GM12874 (cell line): Measurements from ENCODE around the gene KLHL17.

Experiments used
- TF ChIP-seq, protein P1 (sequence below): IDR thresholded peaks from 2 replicates; pipeline ENCODE4 v1.5.1; 2011; ENCODE audit warnings: low read depth, mild to moderate bottlenecking, control low read depth, low read length, moderate library complexity; ENCODE audit not compliant: insufficient read depth

The KLHL17 gene

GRCh38 chr1:966704-967300 lies 6.4 kb downstream of the KLHL17 start:
- TF ChIP-seq, protein P1, sequence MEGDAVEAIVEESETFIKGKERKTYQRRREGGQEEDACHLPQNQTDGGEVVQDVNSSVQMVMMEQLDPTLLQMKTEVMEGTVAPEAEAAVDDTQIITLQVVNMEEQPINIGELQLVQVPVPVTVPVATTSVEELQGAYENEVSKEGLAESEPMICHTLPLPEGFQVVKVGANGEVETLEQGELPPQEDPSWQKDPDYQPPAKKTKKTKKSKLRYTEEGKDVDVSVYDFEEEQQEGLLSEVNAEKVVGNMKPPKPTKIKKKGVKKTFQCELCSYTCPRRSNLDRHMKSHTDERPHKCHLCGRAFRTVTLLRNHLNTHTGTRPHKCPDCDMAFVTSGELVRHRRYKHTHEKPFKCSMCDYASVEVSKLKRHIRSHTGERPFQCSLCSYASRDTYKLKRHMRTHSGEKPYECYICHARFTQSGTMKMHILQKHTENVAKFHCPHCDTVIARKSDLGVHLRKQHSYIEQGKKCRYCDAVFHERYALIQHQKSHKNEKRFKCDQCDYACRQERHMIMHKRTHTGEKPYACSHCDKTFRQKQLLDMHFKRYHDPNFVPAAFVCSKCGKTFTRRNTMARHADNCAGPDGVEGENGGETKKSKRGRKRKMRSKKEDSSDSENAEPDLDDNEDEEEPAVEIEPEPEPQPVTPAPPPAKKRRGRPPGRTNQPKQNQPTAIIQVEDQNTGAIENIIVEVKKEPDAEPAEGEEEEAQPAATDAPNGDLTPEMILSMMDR, result no peak

DNA sequence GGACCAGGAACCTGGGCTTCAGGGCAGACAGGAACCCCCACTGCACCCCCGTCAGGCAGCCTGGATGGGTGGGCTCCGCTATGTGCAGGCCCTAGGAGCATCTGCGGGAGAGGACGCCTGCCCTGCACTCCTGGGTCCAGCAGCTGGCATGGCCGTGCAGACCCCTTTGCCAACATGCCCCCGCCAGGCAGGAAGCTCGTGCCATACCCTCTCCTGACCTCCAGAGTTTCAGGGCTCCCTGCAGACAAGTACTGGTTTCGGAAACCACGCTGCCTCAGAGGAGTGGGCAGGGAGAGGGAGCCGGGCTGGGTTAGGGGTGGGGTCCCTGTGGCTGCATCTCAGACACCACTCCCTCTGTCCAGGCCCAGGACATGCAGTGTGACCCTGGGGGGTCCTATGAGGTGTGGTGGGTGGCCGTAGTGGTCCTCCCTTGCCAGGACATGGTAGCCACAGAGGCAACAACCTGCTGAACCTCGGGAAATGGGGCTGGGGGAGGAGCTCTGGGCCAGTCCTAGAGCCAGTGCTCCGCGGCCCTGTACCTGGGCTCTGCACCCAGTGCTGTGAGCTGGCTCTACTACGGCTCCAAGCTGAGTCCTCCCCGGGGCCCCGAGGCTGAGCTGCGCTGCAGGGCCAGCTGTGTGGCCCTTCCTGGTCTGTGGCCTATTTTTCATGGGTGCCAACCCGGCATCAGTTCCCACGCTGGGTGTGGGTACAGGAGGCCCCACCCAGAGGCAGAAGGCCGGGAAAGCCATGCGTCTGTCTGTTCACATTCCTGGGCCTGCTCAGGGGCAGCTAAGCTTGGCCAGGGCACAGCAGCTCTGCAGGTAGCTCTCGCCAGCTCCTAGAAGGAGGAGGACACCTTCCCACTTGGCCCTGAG lies 7.3 kb downstream of the KLHL17 start:
- TF ChIP-seq, protein P1, result no peak

GRCh38 chr1:969260-969855 lies 9.0 kb downstream of the KLHL17 start:
- TF ChIP-seq, protein P1, result no peak

DNA sequence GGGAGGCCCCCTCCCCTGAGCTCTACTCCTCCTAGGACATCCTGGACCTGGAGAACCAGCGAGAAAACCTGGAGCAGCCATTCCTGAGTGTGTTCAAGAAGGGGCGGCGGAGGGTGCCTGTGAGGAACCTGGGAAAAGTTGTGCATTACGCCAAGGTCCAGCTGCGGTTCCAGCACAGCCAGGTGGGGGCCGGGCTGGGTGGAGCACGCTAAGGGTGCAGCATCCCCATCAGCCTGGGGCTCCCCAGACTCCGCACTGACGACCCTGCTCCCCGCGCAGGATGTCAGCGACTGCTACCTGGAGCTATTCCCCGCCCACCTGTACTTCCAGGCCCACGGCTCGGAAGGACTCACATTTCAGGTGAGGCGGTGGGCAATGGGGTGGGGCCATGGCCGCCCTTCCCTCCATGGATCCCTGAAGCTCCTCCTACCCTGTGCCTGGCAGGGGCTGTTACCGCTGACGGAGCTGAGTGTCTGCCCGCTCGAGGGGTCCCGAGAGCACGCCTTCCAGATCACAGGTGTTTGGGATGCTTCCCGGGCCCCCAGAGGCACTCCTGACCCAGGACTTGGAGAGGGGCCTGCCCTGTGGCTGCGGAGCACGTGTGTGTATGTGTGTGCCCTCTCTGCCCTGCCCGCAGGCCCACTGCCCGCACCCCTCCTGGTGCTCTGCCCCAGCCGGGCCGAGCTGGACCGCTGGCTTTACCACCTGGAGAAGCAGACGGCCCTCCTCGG lies 10.0 kb downstream of the KLHL17 start:
- TF ChIP-seq, protein P1, result no peak

GRCh38 chr1:970973-971730 lies 10.8 kb downstream of the KLHL17 start:
- TF ChIP-seq, protein P1, result no peak

GRCh38 chr1:971751-972506 lies 11.5 kb downstream of the KLHL17 start:
- TF ChIP-seq, protein P1, result no peak
